ENCODE measurements around the gene GRIN2A.

DNA sequence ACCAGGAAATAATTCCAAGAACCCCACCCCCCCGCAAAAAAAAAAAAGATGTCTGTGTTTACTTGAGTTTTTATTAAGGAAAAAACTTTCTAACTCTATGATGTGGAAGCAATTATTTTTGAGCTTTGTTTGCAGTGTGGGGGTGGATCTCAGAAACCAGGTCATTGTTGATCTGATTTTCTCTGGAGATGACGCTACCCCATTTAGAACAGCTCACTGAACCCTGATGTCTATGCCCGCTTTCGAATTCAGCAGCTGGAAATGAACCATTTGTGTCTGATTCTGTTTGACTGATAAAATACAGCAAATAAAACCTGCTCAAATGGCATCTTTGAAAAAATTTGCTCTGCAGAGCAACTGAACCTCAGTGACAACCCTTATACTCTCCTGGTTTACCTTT is 368.6 kb downstream of the GRIN2A start:
- TF ChIP-seq PPARA (CRISPR knock-in tag; IDR thresholded peaks at IDR 0.05; ENCODE audit: borderline replicate concordance) (no peak), OSR1 (CRISPR knock-in tag; IDR thresholded peaks at IDR 0.05) (no peak), RARB (CRISPR knock-in tag; IDR thresholded peaks at IDR 0.05) (no peak), ZFP3 (CRISPR knock-in tag; IDR thresholded peaks at IDR 0.05) (no peak), ZNF8 (CRISPR knock-in tag; IDR thresholded peaks at IDR 0.05) (no peak), ZFP30 (CRISPR knock-in tag; IDR thresholded peaks at IDR 0.05) (no peak)
- TF ChIP-seq, protein P1, sequence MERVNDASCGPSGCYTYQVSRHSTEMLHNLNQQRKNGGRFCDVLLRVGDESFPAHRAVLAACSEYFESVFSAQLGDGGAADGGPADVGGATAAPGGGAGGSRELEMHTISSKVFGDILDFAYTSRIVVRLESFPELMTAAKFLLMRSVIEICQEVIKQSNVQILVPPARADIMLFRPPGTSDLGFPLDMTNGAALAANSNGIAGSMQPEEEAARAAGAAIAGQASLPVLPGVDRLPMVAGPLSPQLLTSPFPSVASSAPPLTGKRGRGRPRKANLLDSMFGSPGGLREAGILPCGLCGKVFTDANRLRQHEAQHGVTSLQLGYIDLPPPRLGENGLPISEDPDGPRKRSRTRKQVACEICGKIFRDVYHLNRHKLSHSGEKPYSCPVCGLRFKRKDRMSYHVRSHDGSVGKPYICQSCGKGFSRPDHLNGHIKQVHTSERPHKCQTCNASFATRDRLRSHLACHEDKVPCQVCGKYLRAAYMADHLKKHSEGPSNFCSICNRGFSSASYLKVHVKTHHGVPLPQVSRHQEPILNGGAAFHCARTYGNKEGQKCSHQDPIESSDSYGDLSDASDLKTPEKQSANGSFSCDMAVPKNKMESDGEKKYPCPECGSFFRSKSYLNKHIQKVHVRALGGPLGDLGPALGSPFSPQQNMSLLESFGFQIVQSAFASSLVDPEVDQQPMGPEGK (CRISPR knock-in tag; IDR thresholded peaks at IDR 0.05; ENCODE audit: borderline replicate concordance): no peak
- TF ChIP-seq, protein P2, sequence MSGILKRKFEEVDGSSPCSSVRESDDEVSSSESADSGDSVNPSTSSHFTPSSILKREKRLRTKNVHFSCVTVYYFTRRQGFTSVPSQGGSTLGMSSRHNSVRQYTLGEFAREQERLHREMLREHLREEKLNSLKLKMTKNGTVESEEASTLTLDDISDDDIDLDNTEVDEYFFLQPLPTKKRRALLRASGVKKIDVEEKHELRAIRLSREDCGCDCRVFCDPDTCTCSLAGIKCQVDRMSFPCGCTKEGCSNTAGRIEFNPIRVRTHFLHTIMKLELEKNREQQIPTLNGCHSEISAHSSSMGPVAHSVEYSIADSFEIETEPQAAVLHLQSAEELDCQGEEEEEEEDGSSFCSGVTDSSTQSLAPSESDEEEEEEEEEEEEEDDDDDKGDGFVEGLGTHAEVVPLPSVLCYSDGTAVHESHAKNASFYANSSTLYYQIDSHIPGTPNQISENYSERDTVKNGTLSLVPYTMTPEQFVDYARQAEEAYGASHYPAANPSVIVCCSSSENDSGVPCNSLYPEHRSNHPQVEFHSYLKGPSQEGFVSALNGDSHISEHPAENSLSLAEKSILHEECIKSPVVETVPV (CRISPR knock-in tag; IDR thresholded peaks at IDR 0.05): no peak

All from SK-N-SH treated with all-trans-retinoic acid at 6 μM for 48 hours (cell line).